KOPT-K1 (cell line): ENCODE measurements around the gene PNPLA6.

ENCODE experiments used
- H3K27ac ChIP-seq: fragments of 200-600 bp; sonication (generic); 2 replicates; pipeline ENCODE4 v1.5.1; 2016; ENCODE audit warnings: antibody characterized with exemption, mild to moderate bottlenecking, low read depth, low read length; ENCODE audit not compliant: poor library complexity, severe bottlenecking
- H3K36me3 ChIP-seq: fragments of 200-600 bp; sonication (generic); 2 replicates; pipeline ENCODE4 v1.5.1; 2017; ENCODE audit warnings: antibody characterized with exemption, mild to moderate bottlenecking, low read length, moderate library complexity; ENCODE audit not compliant: insufficient read depth
- H3K9me3 ChIP-seq: fragments of 200-600 bp; sonication (generic); 2 replicates; pipeline ENCODE4 v1.5.1; 2017; ENCODE audit warnings: antibody characterized with exemption, low read length, mild to moderate bottlenecking; ENCODE audit not compliant: insufficient read depth, poor library complexity, severe bottlenecking

Gene PNPLA6

DNA sequence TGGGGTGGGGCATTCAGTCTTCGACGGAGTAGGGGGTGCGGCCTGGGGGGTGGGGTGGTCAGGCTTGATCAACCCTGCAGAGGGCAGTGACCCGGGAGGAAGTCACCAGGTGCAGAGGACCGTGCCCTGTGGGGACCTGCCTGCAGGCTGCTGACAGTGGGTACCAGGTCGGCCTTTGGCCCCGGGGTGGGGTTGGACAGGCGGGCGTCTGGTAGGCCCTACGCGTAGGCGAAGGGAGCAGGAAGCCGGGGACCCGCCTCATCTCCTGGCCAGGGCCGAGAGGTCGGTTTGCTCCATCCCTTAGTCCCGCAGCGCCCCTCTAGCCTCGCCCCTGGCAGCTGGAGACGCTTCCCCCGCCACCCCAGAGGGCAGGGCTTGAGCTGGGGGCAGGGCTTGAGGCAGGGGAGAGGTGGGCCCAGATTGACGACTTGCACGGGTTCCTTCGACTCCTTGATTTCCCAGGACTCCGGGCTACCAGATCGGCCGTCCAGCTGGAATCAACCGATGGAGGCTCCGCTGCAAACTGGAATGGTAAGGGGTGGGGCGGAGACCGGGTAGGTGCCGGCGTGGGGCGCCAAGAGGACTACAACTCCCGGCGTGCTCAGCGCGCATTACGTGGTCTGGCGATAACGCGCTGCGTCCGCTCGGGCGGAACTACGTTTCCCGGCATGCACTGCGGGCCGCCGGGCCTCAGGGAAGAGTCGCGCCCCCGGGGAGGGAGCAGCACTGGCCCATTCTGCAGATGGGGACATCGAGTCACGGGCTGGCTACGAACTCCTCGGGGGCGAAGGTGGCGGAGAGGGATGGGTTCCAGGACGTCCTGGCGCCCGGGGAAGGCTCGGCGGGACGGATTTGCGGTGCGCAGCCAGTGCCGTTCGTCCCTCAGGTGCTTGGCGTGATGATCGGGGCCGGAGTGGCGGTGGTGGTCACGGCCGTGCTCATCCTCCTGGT is at the start of gene PNPLA6:
PNPLA6 (plus strand) TSS at position 671 of the 951 bp plus-strand sequence; CDS start at position 743, 72 bp downstream.
- Histone ChIP-seq H3K9me3 (no peaks in the 10 kb centered on the region), H3K36me3 (peaks cover 6% of the 10 kb centered on the region; the same call in 1 of the 2 replicates), H3K27ac (peak within 1 kb of the TSS; percentile 60)

DNA sequence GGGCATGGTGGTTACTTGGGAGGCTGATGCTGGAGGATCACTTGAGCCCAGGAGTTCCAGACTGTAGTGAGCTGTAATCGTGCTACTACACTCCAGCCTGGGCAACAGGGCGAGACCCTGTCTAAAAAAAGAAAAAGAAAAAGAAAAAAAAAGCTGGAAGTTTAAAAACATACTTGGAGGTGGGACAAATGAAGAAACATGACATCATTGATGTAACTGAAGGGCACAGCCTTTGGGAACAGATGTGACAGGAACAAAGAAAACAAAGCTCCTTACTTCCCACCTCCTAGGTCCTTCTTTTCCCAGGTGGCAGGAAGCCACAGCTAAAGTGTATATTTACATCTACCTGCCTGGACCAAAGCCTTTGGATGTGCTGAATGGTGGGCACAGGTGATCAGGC is 48.6 kb upstream of the PNPLA6 start:
- no peak overlapping the region for H3K27ac ChIP-seq
- H3K36me3 ChIP-seq, result no peaks in the 10 kb centered on the region
- H3K9me3 ChIP-seq, result no peaks in the 10 kb centered on the region

- no peaks in the 10 kb centered on the region for H3K36me3 ChIP-seq
- no peaks in the 10 kb centered on the region for H3K9me3 ChIP-seq
- peak within 1 kb of the TSS; percentile 42 for H3K27ac ChIP-seq
Observed at GRCh38 chr19:7488736-7489353, 46.7 kb upstream of the PNPLA6 start, which contains the start of gene PEX11G. Gene PEX11G (minus strand): TSS chr19:7489035. CDS start chr19:7489010, 25 bp downstream.

DNA sequence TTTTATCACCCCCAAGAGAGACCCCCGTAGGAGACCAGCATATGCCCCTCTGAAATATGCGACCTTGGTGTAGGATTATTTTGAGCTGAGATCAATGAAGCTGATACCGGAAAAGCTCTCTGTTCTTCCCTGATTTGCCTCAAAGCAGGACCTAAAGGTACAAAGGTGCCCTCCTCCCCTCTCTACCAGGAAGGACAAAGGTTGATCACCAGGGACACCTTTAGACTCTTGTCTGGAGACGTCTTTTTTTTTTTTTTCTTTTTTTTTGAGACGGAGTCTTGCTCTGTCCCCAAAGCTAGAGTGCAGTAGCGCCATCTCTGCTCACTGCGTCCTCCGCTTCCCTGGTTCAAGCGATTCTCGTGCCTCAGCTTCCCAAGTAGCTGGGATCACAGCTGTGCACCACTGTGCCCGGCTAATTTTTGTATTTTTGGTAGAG is 45.9 kb upstream of the PNPLA6 start:
- Histone ChIP-seq H3K27ac (no peak overlapping the region), H3K36me3 (no peaks in the 10 kb centered on the region), H3K9me3 (no peaks in the 10 kb centered on the region)

DNA sequence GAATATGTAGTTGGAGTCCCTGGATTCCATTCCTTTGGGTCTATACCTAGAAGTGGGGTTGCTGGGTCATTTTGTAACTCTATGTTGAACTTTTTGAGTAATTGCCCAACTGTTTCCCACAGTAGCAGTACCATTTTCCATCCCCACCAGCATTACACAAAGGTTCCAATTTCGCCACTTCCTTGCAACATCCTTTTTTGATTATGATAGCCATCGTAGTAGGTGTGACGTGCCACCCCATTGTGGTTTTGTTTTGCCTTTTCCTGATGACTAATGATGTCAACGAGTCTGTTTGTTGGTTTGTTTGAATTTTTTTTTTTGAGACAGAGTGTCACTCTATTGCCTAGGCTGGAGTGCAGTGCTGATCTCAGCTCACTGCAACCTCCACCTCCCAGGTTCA is 43.4 kb upstream of the PNPLA6 start:
- no peak overlapping the region for H3K27ac ChIP-seq

GRCh38 chr19:7492558-7492957 is 43.0 kb upstream of the PNPLA6 start:
- Histone ChIP-seq H3K27ac (no peak overlapping the region), H3K36me3 (no peaks in the 10 kb centered on the region), H3K9me3 (no peaks in the 10 kb centered on the region)

More for the DNA sequence above, 43.4 kb upstream of the PNPLA6 start:
- Histone ChIP-seq H3K9me3 (no peaks in the 10 kb centered on the region), H3K36me3 (no peaks in the 10 kb centered on the region)

GRCh38 chr19:7494416-7495098 is 41.0 kb upstream of the PNPLA6 start:
- H3K36me3 ChIP-seq, result no peaks in the 10 kb centered on the region
- no peak overlapping the region for H3K27ac ChIP-seq
- H3K9me3 ChIP-seq, result no peaks in the 10 kb centered on the region

GRCh38 chr19:7497292-7497691 is 38.2 kb upstream of the PNPLA6 start:
- Histone ChIP-seq H3K36me3 (no peaks in the 10 kb centered on the region), H3K9me3 (no peaks in the 10 kb centered on the region), H3K27ac (no peak overlapping the region)

GRCh38 chr19:7500811-7501450 is 34.6 kb upstream of the PNPLA6 start:
- no peak overlapping the region for H3K27ac ChIP-seq
- no peaks in the 10 kb centered on the region for H3K36me3 ChIP-seq
- H3K9me3 ChIP-seq, result no peaks in the 10 kb centered on the region

- Histone ChIP-seq H3K36me3 (no peaks in the 10 kb centered on the region), H3K9me3 (no peaks in the 10 kb centered on the region), H3K27ac (no peak overlapping the region)
Observed at GRCh38 chr19:7502552-7502951, 33.0 kb upstream of the PNPLA6 start.

- Histone ChIP-seq H3K27ac (no peak overlapping the region), H3K9me3 (no peaks in the 10 kb centered on the region), H3K36me3 (no peaks in the 10 kb centered on the region)
Observed at GRCh38 chr19:7504684-7505083, 30.8 kb upstream of the PNPLA6 start.

DNA sequence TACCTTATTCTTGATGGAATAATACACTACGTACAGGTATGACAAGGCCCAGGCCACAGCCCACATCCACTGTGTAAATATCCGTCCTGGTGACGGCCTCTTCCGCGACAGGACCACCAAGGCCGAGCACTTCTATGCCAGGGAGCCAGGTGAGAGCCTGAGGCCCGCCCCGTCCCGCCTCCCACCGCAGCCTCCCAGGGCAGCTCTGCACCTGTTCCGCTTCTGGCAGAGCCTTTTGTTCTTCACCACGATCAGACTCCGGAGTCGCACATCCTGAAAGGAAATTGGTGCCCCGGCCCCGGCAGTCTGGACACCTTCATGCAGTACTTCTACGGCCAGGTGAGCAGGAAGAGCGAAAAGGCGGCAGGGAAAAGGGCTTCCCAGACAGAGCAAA is 30.2 kb upstream of the PNPLA6 start:
- no peak overlapping the region for H3K27ac ChIP-seq
- no peaks in the 10 kb centered on the region for H3K9me3 ChIP-seq
- no peaks in the 10 kb centered on the region for H3K36me3 ChIP-seq

DNA sequence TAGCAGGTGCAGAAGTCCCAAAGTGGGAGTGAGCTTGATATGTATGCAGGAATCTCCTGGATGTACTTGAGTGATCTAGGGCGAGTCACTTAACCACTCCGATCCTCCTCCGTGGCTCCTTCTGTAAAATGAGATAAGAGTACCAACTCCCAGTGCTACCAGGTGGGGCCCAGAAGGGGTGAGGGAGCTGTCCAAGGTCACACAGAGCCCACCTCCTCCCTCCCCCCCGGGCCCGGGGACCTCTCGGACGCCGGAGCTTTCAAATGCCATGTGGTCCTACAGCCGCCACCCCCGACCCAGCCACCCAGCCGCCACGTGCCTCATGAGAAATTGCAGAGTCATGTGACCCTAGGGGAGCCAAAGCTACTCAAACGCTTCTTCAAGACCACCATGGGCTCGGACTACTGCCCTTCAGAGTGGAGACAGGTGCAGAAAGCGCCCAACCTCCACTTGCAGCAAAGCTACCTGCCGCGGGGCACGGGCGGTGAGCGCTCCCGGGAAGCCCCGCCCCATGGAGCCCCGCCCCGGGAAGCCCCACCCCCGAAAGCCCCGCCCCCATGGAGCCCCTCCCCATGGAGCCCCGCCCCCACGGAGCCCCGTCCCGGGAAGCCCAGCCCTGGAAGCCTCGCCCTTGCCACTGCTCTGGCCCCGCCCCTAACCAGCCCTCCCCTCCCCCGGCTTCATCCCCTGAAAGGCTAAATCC is 29.7 kb upstream of the PNPLA6 start:
- H3K9me3 ChIP-seq, result no peaks in the 10 kb centered on the region
- H3K36me3 ChIP-seq, result no peaks in the 10 kb centered on the region
- H3K27ac ChIP-seq, result no peak overlapping the region
